Effector memory CD8-positive, alpha-beta T cell (primary cell): ENCODE results near the gene HAUS7.

ENCODE experiments used
- ATAC-seq: fragments of 150-1000 bp; cut with Tn5 transposase; replicated peaks from 2 replicates; pipeline ENCODE4 v1.10.0; 2021; ENCODE audit warnings: mild to moderate bottlenecking, moderate library complexity
- DNase-seq, 3 experiments: peaks; one replicate each; pipeline ENCODE4 v3.0.0; 2021
- H3K27ac Mint-ChIP-seq, 2 donors: one replicate each; pipeline ENCODE4 v1.8.0; 2022; ENCODE audit warnings: mild to moderate bottlenecking in 2 of 2, mixed read lengths in 2 of 2, moderate library complexity in 2 of 2
- H3K27me3 Mint-ChIP-seq, 2 donors: one replicate each; pipeline ENCODE4 v1.8.0; 2022; ENCODE audit warnings: mixed read lengths in 2 of 2
- H3K36me3 Mint-ChIP-seq: one replicate; pipeline ENCODE4 v1.8.0; 2022; ENCODE audit warnings: mild to moderate bottlenecking, moderate library complexity, mixed read lengths; ENCODE audit not compliant: insufficient read depth
- H3K4me1 Mint-ChIP-seq, 2 donors: one replicate each; pipeline ENCODE4 v1.8.0; 2022; ENCODE audit warnings: low read depth in 2 of 2, mixed read lengths in 2 of 2
- H3K4me3 Mint-ChIP-seq, 2 donors: one replicate each; pipeline ENCODE4 v1.8.0; 2022; ENCODE audit warnings: mild to moderate bottlenecking in 2 of 2, mixed read lengths in 2 of 2, moderate library complexity in 2 of 2
- H3K9me3 Mint-ChIP-seq, 2 donors: one replicate each; pipeline ENCODE4 v1.8.0; 2022; ENCODE audit warnings: mixed read lengths in 2 of 2
- total RNA-seq, 9 experiments: gene quantifications; one replicate each; lab custom pipeline; 2026; lab: John Stamatoyannopoulos, UW

Gene HAUS7
- 2.8 to 5.5 (median 3.9) reads per million in 9 experiments for total RNA-seq

DNA sequence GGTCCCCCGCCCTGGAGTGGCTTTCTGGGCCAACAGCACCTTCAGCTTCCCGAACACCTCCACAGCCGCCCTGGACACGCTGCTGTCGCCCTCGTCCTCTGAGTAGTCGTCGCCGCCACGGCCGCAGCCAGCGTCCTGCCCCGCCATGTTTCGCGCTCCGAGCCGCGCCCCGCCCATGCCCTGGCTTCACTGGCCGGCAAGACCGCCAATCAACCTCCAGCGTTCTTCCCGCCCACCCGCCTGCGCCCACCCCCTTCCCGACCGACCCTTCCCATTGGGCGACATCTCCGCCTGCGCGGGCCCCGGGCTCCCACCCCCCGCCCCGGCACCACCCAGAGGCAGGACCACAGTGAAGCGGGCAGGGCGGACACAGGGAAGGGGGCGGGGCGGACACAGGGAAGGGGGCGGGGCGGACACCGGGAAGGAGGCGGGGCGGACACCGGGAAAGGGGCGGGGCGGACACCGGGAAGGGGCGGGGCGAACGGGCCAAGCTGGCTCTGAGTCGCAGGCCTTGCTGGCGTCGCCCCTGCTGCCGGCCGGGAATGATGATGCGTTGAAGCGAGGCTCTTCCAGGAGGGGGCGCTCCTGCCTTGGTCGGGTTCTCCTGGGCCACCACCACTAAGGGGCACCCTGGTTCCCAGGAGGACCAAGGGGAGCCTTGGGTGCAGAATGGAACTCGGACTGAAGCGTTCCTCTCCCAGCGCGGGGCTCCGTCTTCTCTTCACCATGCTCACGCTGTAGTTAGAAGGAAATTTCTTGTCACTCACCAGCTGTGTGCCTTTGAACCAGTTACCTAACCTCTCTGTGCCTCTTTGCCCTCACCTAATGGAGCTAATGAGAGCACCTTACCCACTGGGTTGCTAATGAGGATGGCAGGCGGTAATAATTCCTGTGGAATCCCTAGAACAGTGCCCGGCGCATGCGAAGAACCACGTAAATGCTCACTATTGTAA is at the start of gene HAUS7:
Gene HAUS7 (minus strand): TSS at position 166 of the 953 bp plus-strand sequence. CDS start 19 bp downstream, at position 147.
- DNase-seq (peak; percentile 76 to 81 (median 80)), ATAC-seq (peak; percentile 82)
- Mint-ChIP-seq H3K9me3 (no peaks in the 10 kb centered on the region), H3K36me3 (peaks cover 3% of the 10 kb centered on the region), H3K27ac (peak within 1 kb of the TSS in 1 of 2 donors; percentile 32), H3K4me1 (peaks cover 9 to 10% of the 10 kb centered on the region in 2 donors), H3K4me3 (peak within 1 kb of the TSS; percentile 75), H3K27me3 (no peaks in the 10 kb centered on the region)

GRCh38 chrX:153519569-153520286 is 49.4 kb upstream of the HAUS7 start:
- Mint-ChIP-seq H3K36me3 (no peaks in the 10 kb centered on the region), H3K9me3 (no peaks in the 10 kb centered on the region), H3K4me1 (peaks cover 4 to 5% of the 10 kb centered on the region in 2 donors), H3K27me3 (peaks cover 22 to 52% of the 10 kb centered on the region in 2 donors), H3K4me3 (no peak overlapping the region), H3K27ac (no peak overlapping the region)
- ATAC-seq = no peak
- DNase-seq = no peak

GRCh38 chrX:153517946-153518834 is 47.8 kb upstream of the HAUS7 start:
- Mint-ChIP-seq H3K4me1 (peaks cover 4 to 5% of the 10 kb centered on the region in 2 donors), H3K27ac (no peak overlapping the region), H3K4me3 (no peak overlapping the region), H3K27me3 (peaks cover 22 to 52% of the 10 kb centered on the region in 2 donors), H3K36me3 (no peaks in the 10 kb centered on the region), H3K9me3 (no peaks in the 10 kb centered on the region)
- ATAC-seq (no peak), DNase-seq (no peak)

GRCh38 chrX:153517423-153517822 is 47.0 kb upstream of the HAUS7 start, which contains the start of gene ATP2B3:
ATP2B3 (plus strand) TSS chrX:153517642; CDS start chrX:153536248, 18,606 bp downstream.
- Mint-ChIP-seq H3K27ac (no peak within 1 kb of the TSS), H3K9me3 (no peaks in the 10 kb centered on the region)
- no peak for ATAC-seq

GRCh38 chrX:153516073-153516472 is 45.7 kb upstream of the HAUS7 start:
- Mint-ChIP-seq H3K9me3 (no peaks in the 10 kb centered on the region), H3K4me3 (no peak overlapping the region), H3K27ac (no peak overlapping the region), H3K27me3 (peaks cover 15 to 39% of the 10 kb centered on the region in 2 donors), H3K4me1 (peaks cover 4% of the 10 kb centered on the region in 2 donors), H3K36me3 (no peaks in the 10 kb centered on the region)
- ATAC-seq (no peak), DNase-seq (no peak)

More at GRCh38 chrX:153517423-153517822, 47.0 kb upstream of the HAUS7 start, which contains the start of gene ATP2B3:
- H3K27me3 Mint-ChIP-seq = peaks cover 22 to 52% of the 10 kb centered on the region in 2 donors
- no peak for DNase-seq
- H3K4me1 Mint-ChIP-seq = peaks cover 4 to 5% of the 10 kb centered on the region in 2 donors
- H3K4me3 Mint-ChIP-seq = no peak within 1 kb of the TSS
- H3K36me3 Mint-ChIP-seq = no peaks in the 10 kb centered on the region

DNA sequence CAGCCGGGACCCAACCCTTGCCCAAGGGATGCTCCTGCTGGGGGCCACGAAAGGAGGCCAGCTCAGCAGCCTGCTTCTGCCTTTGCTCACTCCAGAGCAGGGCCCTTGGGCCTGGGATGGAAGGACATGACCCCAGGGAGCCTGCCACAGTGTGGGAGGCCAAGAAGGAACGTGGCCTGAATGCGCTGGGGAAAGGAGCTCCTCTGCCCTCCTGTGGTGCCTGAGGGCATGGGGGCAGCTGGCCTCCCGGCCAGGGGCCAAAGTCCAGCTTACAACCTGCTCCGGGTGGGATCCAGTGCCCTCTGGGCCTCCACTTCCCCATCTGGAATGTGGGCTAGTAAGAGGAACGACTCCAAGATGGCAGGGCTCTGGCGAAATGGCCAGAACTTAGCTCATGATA is 45.1 kb upstream of the HAUS7 start:
- Mint-ChIP-seq H3K36me3 (no peaks in the 10 kb centered on the region), H3K27ac (no peak overlapping the region), H3K4me1 (peaks cover 4% of the 10 kb centered on the region in 2 donors), H3K27me3 (peaks cover 15 to 32% of the 10 kb centered on the region in 2 donors), H3K4me3 (no peak overlapping the region), H3K9me3 (no peaks in the 10 kb centered on the region)
- DNase-seq (no peak), ATAC-seq (no peak)

DNA sequence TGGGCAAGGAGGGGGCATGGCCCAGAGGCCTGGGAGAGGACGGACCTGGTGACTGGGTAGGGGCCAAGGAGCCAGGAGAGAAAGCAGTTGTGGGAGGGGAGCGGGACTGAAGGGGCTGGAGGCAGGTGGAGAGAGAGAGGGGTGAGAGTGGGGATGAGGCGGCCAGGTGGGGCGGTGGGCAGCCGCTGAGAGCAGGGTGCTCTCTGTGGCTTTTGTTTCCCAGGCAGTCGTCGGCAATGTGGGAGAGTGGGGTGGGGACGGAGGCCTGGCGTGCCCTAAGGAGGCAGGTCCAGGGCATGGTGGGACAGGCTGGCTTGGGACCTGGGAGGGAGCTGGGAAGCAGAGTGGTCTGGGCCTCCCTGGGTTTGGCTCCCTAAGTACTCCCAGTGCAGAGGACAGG is 43.9 kb upstream of the HAUS7 start:
- Mint-ChIP-seq H3K27me3 (peaks cover 15 to 24% of the 10 kb centered on the region in 2 donors), H3K4me3 (no peak overlapping the region), H3K4me1 (peaks cover 4% of the 10 kb centered on the region in 2 donors), H3K36me3 (no peaks in the 10 kb centered on the region), H3K27ac (no peak overlapping the region), H3K9me3 (no peaks in the 10 kb centered on the region)
- no peak for DNase-seq
- no peak for ATAC-seq

GRCh38 chrX:153513265-153513664 is 42.9 kb upstream of the HAUS7 start:
- Mint-ChIP-seq H3K4me3 (no peak overlapping the region), H3K4me1 (peaks cover under 1 to 4% of the 10 kb centered on the region in 2 donors), H3K27ac (no peak overlapping the region), H3K27me3 (peaks cover 11 to 14% of the 10 kb centered on the region in 2 donors), H3K9me3 (no peaks in the 10 kb centered on the region), H3K36me3 (no peaks in the 10 kb centered on the region)
- no peak for DNase-seq
- no peak for ATAC-seq

DNA sequence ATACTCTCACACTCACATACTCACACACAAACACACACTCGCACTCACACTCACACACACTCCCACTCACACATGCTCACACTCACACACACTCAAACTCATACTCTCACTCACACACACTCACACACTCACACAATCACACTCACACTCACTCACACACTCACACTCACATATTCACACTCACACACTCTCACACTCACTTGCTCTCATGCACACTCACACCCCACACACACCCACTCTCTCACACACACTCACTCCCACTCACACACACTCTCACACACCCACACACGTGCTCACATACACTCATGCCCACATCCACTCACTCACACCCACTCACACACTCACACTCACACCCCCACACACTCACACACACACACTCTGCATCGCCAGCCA is 42.1 kb upstream of the HAUS7 start:
- DNase-seq (no peak), ATAC-seq (no peak)
- no peaks in the 10 kb centered on the region for H3K36me3 Mint-ChIP-seq
- no peak overlapping the region for H3K4me3 Mint-ChIP-seq
- H3K27me3 Mint-ChIP-seq = peaks cover 9 to 12% of the 10 kb centered on the region in 2 donors
- peaks cover 4% of the 10 kb centered on the region in 2 donors for H3K4me1 Mint-ChIP-seq
- no peak overlapping the region for H3K27ac Mint-ChIP-seq
- no peaks in the 10 kb centered on the region for H3K9me3 Mint-ChIP-seq

DNA sequence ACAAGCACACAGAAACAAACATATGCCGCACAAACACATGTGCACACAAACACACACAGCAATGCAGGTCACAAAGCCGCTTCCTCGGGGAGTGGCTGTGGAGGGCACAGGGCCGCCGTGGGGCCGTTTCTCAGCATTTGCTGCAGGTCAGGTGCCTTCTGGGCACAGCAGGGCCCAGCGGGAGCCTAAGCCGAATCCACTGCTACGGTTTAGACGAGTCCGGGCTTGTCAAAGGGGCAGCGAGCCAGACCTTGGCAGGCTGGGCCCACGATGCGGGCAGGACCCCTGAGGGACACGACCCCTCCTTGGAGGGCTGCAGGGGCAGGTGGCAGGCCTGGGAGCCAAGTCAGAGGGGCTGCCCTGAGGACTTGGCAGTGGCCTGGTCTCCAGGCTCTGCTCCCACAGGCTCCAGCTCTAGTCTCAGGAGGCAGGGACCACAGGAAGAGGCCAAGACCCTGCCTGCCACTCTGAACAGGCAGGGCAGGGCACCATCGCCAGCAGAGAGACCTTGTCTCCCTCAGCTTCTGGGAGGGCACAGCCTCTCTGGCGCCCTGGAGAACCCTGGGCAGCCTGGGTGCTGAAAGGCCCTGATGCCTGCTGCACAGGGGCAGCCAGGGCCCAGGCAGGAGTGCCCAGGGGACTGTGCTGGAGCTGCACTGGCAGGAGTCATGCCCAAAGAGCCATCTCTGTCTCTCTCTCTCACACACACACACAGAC is 41.6 kb upstream of the HAUS7 start:
- Mint-ChIP-seq H3K36me3 (no peaks in the 10 kb centered on the region), H3K27ac (no peak overlapping the region), H3K4me3 (no peak overlapping the region), H3K4me1 (peaks cover 4% of the 10 kb centered on the region in 2 donors), H3K27me3 (peaks cover 9 to 12% of the 10 kb centered on the region in 2 donors), H3K9me3 (no peaks in the 10 kb centered on the region)
- DNase-seq (no peak), ATAC-seq (no peak)

GRCh38 chrX:153510383-153510782 is 40.0 kb upstream of the HAUS7 start:
- Mint-ChIP-seq H3K27ac (no peak overlapping the region), H3K4me1 (peaks cover 0 to 4% of the 10 kb centered on the region in 2 donors), H3K4me3 (no peak overlapping the region), H3K9me3 (no peaks in the 10 kb centered on the region), H3K27me3 (no peaks in the 10 kb centered on the region), H3K36me3 (no peaks in the 10 kb centered on the region)
- ATAC-seq = no peak
- DNase-seq = no peak

DNA sequence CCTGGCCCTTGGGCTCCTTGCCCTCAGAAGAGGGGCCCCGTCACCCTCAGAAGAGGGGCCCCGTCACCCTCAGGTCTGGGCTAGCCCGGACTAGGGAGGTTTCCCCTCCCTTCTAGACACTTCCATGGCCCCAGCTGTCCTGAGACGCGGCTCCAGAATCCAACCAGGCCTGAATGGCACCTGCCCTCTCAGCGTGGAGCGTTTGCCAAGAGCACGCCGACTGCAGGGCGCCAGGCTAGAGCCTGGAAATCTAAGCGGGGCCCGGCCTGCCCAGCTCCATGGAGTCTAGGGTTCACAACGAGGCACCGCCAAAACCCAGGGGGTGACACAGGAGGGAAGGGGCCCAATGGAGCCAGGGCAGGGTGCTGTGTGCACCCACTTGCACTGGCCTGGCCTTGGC is 39.2 kb upstream of the HAUS7 start:
- H3K36me3 Mint-ChIP-seq = no peaks in the 10 kb centered on the region
- H3K9me3 Mint-ChIP-seq = no peaks in the 10 kb centered on the region
- no peaks in the 10 kb centered on the region for H3K27me3 Mint-ChIP-seq
- peaks cover 0 to 4% of the 10 kb centered on the region in 2 donors for H3K4me1 Mint-ChIP-seq
- DNase-seq (no peak), ATAC-seq (no peak)
- H3K27ac Mint-ChIP-seq = no peak overlapping the region
- no peak overlapping the region for H3K4me3 Mint-ChIP-seq
